ENCODE results near the gene LSS. TPM values are rescaled to one million over a fixed set of nuclear protein-coding genes. Genes with fewer than 3 reads are reported as not detected.

LSS gene
- total RNA-seq, 1 donor from 2014 or later: 83.2 TPM

GRCh38 chr21:46223217-46223616 lies 5.4 kb downstream of the LSS start:
- no peak overlapping the region for H3K27ac ChIP-seq (ENCODE audit: low read depth, low read length)
- no peaks in the 10 kb centered on the region for H3K27me3 ChIP-seq (ENCODE audit: insufficient read depth, low read length)
- H4K20me1 ChIP-seq (ENCODE audit: insufficient read depth, low read length): peaks cover 80% of the 10 kb centered on the region
- H3K79me2 ChIP-seq (ENCODE audit: insufficient read depth, low read length): peaks cover 59% of the 10 kb centered on the region
- H3K36me3 ChIP-seq (ENCODE audit: insufficient read depth, low read length): no peaks in the 10 kb centered on the region
- H3K4me2 ChIP-seq (ENCODE audit: low read length): no peak overlapping the region
- no peaks in the 10 kb centered on the region for H3K9me3 Mint-ChIP-seq (ENCODE audit: unreplicated experiment)
- H3K36me3 Mint-ChIP-seq (ENCODE audit: low read depth, unreplicated experiment): peaks cover 18% of the 10 kb centered on the region
- H3K4me3 Mint-ChIP-seq (ENCODE audit: unreplicated experiment): no peak overlapping the region
- H3K4me1 ChIP-seq (ENCODE audit: insufficient read depth, low read length): peaks cover 16% of the 10 kb centered on the region
- TF ChIP-seq EZH2 (IDR thresholded peaks at IDR 0.05; ENCODE audit: insufficient read depth, low read length) (no peak), CTCF (IDR thresholded peaks at IDR 0.05; ENCODE audit: insufficient read depth, low read depth, low read length) (no peak)
- H3K27ac Mint-ChIP-seq (ENCODE audit: unreplicated experiment): no peak overlapping the region
- H3K9me3 ChIP-seq (ENCODE audit: insufficient read depth, low read depth, low read length): no peaks in the 10 kb centered on the region
- no peak for DNase-seq (ENCODE audit: low read depth)
- no peak overlapping the region for H3K4me3 ChIP-seq (ENCODE audit: insufficient read depth, low read depth, low read length)
- no peak for FAIRE-seq
- H3K27me3 Mint-ChIP-seq (ENCODE audit: low read depth, unreplicated experiment): no peaks in the 10 kb centered on the region
- H3K9ac ChIP-seq (ENCODE audit: low read length): no peak overlapping the region
- H3K4me1 Mint-ChIP-seq (ENCODE audit: low read depth, unreplicated experiment): peaks cover 20% of the 10 kb centered on the region
- no peak overlapping the region for H2AFZ ChIP-seq (ENCODE audit: low read depth, low read length)

- no peaks in the 10 kb centered on the region for H3K27me3 ChIP-seq (ENCODE audit: insufficient read depth, low read length)
- DNase-seq (ENCODE audit: low read depth) (no peak), FAIRE-seq (no peak)
- H3K4me3 ChIP-seq (ENCODE audit: insufficient read depth, low read depth, low read length): no peak overlapping the region
- Mint-ChIP-seq H3K9me3 (ENCODE audit: unreplicated experiment) (no peaks in the 10 kb centered on the region), H3K27me3 (ENCODE audit: low read depth, unreplicated experiment) (no peaks in the 10 kb centered on the region), H3K27ac (ENCODE audit: unreplicated experiment) (no peak overlapping the region), H3K36me3 (ENCODE audit: low read depth, unreplicated experiment) (peaks cover 18% of the 10 kb centered on the region), H3K4me1 (ENCODE audit: low read depth, unreplicated experiment) (peaks cover 20% of the 10 kb centered on the region), H3K4me3 (ENCODE audit: unreplicated experiment) (no peak overlapping the region)
- peaks cover 79% of the 10 kb centered on the region for H4K20me1 ChIP-seq (ENCODE audit: insufficient read depth, low read length)
- H3K9me3 ChIP-seq (ENCODE audit: insufficient read depth, low read depth, low read length): no peaks in the 10 kb centered on the region
- H3K9ac ChIP-seq (ENCODE audit: low read length): no peak overlapping the region
- H3K4me2 ChIP-seq (ENCODE audit: low read length): no peak overlapping the region
- H3K4me1 ChIP-seq (ENCODE audit: insufficient read depth, low read length): peaks cover 16% of the 10 kb centered on the region
- TF ChIP-seq CTCF (IDR thresholded peaks at IDR 0.05; ENCODE audit: insufficient read depth, low read depth, low read length) (no peak), EZH2 (IDR thresholded peaks at IDR 0.05; ENCODE audit: insufficient read depth, low read length) (no peak)
- H2AFZ ChIP-seq (ENCODE audit: low read depth, low read length): no peak overlapping the region
- H3K27ac ChIP-seq (ENCODE audit: low read depth, low read length): no peak overlapping the region
- peaks cover 53% of the 10 kb centered on the region for H3K79me2 ChIP-seq (ENCODE audit: insufficient read depth, low read length)
- no peaks in the 10 kb centered on the region for H3K36me3 ChIP-seq (ENCODE audit: insufficient read depth, low read length)
These were observed 6.0 kb downstream of the LSS start for GRCh38 chr21:46222436-46223116.

Measured in astrocyte (in vitro differentiated cells and primary cell).